Measurements from ENCODE around the gene MLKL.

GRCh38 chr16:74738113-74738541 is 37.5 kb upstream of the MLKL start:
- TF ChIP-seq CTCF (IDR thresholded peaks at IDR 0.05; ENCODE audit: low read depth, low read length) (no peak), POLR2A (IDR thresholded peaks at IDR 0.05; ENCODE audit: extremely low read depth, insufficient read length) (no peak), MAX (IDR thresholded peaks at IDR 0.05; ENCODE audit: low read depth, low read length) (no peak), MYC (IDR thresholded peaks at IDR 0.05; ENCODE audit: low read depth, low read length) (no peak)

Data from NB4 (cell line).